Measurements from ENCODE around the gene PIK3R2.

DNA sequence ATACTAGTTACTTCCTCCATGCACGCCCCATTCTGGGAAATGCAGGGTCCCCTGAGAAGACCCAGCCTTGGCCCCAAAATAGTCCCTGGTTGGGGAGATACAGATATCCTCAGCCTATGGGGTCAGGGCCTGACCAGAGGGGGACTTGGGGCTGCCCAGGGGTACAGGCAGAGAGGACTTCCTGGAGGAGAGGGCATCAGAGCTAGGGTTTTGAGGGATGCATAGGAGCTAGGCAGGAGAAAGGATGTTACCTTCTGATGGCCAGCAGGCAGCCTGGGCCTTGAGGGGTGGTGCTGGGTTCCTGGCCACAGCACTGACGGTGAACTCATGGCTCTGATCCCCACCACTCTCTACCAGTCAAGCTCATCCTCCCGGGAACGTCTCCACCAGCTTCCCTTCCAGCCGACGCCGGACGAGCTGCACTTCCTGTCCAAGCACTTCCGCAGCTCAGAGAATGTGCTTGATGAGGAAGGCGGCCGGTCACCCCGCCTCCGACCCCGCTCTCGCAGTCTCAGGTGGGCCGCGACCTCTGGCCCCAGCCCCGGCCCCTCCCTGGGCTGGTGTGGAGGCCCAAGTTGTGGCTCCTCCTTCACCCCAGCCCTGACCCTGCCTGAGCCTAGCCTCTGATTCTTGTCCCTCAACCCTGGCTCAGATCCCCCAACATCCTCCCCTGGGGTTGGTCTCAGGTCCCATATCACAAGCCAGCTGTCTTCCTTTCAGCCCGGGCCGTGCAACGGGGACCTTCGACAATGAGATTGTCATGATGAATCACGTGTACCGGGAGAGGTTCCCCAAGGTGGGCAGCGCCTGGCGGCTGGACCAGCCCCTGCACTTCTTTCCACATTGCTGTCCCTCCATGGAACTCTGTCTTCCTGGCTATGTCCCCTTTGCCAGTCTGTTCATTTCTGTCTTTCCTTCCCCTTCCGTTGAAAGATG lies 29.8 kb upstream of the PIK3R2 start:
- TF ChIP-seq, protein P1, sequence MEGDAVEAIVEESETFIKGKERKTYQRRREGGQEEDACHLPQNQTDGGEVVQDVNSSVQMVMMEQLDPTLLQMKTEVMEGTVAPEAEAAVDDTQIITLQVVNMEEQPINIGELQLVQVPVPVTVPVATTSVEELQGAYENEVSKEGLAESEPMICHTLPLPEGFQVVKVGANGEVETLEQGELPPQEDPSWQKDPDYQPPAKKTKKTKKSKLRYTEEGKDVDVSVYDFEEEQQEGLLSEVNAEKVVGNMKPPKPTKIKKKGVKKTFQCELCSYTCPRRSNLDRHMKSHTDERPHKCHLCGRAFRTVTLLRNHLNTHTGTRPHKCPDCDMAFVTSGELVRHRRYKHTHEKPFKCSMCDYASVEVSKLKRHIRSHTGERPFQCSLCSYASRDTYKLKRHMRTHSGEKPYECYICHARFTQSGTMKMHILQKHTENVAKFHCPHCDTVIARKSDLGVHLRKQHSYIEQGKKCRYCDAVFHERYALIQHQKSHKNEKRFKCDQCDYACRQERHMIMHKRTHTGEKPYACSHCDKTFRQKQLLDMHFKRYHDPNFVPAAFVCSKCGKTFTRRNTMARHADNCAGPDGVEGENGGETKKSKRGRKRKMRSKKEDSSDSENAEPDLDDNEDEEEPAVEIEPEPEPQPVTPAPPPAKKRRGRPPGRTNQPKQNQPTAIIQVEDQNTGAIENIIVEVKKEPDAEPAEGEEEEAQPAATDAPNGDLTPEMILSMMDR (IDR thresholded peaks at IDR 0.05), result no peak
- no peak for TF ChIP-seq POLR2A (IDR thresholded peaks at IDR 0.05)
